Sciatic nerve (tissue), 2 donors: Measurements from ENCODE around the gene TGOLN2. TPM values are rescaled to one million over a fixed set of nuclear protein-coding genes. Genes with fewer than 3 reads are reported as not detected.
"Not testable (repeated sequence)": the region's sequence is repeated elsewhere in the genome, so short reads cannot be mapped to it uniquely, and the experiment has no call there.

Source experiments
- ATAC-seq: fragments of 200-7000 bp; cut with Tn5 transposase; one replicate; pipeline ENCODE4 v1.9.1; 2020; ENCODE audit warnings: mild to moderate bottlenecking, moderate library complexity
- DNase-seq: peaks from one replicate; pipeline ENCODE4 v3.0.0-alpha.2; 2020; ENCODE audit warnings: low spot score
- intact Hi-C: fragments of 100-400 bp; cut with DNase I; formaldehyde crosslinking; loops from one replicate; pipeline ENCODE4 v1.14.2; 2022
- total RNA-seq: library from RNA; stranded (reverse); fragmentation: NEBNext Ultra II Directional; extraction: Animal tissue kit (Norgen Biotek cat#: 25700); gene quantifications from one replicate; pipeline ENCODE4 v1.2.1, GENCODE V29; 2021
- donor health status: DM: no; HTN: no; CAD: no.
- donor health status: DM: no; HTN: no; CAD: no.

Gene TGOLN2
- total RNA-seq, 1 donor from 2014 or later, result 109 TPM

DNA sequence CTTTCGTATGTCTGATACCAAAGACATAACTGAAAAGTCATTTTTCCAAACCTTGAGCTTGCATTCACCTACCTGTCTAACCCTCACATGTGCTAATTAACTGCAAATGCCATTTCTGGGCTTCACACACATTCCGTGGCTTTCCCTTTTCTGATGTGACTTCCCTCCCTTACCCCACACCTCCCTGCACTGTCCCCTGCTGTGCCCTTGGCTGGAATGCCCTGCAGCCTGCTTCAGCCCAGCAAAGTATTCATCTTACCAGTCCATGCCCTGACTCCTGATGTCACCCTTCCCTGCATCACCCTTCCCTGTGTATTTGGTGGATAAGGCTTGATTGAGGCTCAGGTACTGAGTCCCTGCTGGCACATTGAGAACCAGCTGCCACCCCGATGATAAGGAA, 14.4 kb upstream of the TGOLN2 start:
- no peak for DNase-seq
- no peak for ATAC-seq
- intact Hi-C loops, result no loop called here

DNA sequence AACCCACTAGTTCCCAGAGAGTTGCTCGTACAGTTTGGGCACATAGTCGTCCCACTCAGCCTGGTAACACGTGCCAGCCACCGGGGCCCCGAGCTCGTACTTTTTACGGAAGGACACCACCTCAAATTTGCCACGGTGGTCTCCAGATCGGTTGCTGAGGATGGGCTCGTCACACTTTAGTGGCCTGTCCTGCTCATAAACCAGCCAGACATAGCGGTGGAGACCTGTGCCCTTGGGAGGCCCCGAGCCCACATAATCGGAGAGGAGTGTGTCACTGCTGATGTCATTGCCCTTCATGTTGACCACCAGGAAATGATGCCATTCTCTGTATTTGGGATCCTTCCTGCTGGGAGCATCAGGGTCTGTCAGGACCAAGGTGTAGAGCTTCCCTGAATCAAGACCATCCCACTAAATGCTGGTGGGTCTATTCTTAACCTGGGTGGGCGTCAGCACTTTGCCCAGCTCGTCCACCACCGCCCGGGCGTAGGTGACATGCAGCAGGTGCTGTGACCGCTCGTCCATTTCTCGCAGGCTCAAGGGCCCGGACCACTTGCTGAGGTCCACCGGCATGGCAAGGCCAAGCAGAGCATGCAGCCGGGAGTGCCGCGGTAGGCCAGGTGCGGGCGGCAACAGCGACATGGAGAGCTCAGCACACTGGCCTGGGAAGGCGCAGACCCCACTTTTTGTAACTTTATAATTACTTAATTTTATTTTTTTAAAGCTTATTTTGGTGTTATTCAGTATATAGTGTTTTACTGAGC, 13.7 kb upstream of the TGOLN2 start:
- ATAC-seq (no peak), DNase-seq (no peak)
- intact Hi-C loops, result no loop called here

DNA sequence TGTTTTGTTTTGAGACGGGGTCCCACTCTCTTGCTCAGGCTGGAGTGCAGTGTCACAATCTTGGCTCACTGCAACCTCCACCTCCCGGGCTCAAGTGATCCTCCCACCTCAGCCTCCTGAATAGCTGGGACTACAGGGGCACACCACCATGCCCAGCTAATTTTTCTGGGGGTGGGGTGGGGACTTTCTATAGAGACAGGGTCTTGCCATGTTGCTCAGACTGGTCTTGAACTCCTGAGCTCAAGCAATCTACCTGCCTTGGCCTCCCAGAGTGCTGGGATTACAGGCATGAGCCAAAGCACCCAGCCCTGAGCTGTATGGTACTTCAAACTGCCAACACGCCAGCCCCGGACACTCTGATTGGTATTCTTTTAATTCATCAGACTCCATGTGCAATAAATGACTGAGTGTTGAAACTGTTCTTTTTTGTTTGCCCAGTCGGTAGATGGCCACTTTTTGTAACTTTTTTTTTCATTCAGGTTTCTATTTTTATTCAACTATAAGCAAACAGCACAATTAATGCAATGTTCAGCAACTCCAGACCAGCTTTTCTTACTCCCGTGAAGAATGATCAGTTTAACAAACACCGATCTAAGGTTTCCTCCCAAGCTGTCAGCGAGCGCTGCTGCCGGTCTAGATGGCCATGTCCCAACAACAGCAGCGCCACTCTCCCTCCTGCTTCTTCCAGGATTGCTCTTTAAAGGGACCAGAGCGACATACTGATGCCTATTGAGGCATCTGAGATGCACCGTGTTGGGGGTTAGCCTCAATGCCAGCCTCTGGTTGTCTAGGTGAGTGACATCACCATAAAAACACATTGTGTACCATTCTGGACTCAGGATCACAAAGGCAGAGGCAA, 12.5 kb upstream of the TGOLN2 start:
- peak; percentile 48 for ATAC-seq
- no peak for DNase-seq
- intact Hi-C loops, result no loop called here

DNA sequence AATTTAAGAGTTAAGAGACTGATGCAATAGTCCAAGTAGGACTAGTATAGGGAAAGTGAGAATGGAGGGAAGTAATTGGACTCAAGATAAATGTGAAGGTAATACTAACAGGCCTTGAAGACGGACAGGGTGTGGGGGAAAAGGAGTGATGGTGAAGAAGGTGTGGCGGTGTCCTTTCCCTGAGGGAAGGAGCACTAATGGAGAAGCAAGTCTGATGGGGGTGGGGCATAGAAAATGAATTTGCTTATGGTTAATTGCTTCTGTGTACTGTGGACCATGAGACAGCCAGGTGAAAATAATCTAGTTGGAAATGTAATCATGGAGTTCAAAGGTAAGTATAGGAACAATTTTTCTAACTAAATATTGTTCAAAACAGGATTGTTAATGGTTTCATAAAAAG, 7.1 kb upstream of the TGOLN2 start:
- ATAC-seq, result no peak
- intact Hi-C loops, result no loop called here
- no peak for DNase-seq

DNA sequence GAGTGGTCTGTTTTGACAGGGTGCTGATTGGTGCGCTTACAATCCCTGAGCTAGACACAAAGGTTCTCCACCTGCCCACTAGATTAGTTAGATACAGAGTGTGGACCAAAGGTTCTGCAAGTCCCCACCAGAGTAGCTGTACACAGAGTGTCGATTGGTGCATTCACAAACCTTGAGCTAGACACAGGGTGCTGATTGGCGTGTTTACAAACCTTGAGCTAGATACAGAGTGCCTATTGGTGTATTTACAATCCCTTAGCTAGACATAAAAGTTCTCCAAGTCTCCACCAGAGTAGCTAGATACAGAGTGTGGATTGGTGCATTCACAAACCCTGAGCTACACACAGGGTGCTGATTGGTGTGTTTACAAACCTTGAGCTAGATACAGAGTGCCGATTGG, 6.1 kb upstream of the TGOLN2 start:
- DNase-seq, ATAC-seq, intact Hi-C loops: not testable (repeated sequence)

DNA sequence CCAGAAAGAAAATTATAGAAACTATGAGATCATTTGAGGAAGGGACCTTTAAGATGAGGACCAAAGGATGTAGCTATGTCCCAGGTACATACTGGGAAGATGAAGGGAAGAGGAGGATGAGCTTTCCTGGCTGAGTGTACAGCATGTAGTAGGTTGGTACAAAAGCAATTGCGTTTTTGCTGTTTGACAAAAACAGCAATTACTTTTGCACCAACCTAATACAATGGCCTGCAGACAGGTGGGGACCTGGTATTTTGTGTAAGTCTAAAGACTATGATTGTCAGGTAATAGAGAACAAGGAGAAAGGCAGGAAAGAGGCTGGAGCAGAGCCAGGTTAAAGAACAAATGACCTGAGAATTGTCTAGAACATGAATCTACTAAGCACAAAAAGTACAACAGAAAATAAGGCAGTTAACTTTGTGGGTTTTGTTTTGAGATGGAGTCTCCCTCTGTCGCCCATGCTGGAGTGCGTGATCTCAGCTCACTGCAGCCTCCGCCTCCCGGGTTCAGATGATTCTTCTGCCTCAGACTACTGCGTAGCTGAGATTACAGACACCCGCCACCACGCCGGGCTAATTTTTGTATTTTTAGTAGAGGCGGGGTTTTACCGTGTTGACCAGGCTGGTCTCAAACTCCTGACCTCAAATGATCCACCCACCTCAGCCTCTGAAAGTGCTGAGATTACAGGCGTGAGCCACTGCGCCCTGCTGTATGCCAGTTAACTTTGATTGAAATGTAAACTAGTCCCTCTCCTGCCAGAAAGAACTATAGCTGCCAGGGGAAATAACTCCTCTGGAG, 3.2 kb upstream of the TGOLN2 start:
- DNase-seq, result no peak
- ATAC-seq, result no peak
- intact Hi-C loops, result no loop called here

DNA sequence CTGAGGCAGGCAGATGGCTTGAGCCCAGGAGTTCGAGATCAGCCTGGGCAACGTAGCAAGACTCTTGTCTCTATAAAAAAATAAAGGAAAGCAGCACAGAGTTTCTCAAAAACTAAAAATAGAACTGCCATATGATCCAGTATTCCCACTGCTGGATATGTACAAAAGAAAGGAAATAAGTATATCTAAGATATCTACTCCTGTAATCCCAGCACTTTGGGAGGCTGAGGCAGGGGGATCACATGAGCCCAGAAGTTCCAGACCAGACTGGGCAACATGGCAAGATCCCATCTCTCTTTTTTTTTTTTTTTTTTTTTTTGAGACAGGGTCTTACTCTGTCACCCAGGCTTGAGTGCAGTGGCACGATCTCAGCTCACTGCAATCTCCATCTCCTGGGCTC, 1.9 kb upstream of the TGOLN2 start:
- ATAC-seq, DNase-seq, intact Hi-C loops: not testable (repeated sequence)

DNA sequence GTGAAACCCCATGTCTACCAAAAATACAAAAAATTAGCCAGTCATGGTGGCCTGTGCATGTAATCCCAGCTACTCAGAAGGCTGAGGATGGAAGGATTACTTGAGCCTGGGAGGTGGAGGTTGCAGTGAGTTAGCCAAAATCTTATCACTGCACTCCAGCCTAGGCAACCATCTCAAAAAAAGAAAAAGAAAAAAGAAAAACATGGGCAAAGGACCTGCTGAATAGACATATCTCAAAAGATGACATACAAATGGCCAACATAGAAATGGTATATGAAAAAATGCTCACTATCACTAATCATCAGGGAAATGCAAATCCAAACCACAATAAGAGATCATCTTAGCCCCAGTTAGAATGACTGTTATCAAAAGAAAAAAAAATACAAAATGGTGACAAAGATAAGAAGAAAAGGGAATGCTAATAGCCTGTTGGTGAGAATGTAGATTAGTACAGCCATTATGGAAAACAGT, 1.4 kb upstream of the TGOLN2 start:
- intact Hi-C loops, result no loop called here
- DNase-seq (no peak), ATAC-seq (no peak)

DNA sequence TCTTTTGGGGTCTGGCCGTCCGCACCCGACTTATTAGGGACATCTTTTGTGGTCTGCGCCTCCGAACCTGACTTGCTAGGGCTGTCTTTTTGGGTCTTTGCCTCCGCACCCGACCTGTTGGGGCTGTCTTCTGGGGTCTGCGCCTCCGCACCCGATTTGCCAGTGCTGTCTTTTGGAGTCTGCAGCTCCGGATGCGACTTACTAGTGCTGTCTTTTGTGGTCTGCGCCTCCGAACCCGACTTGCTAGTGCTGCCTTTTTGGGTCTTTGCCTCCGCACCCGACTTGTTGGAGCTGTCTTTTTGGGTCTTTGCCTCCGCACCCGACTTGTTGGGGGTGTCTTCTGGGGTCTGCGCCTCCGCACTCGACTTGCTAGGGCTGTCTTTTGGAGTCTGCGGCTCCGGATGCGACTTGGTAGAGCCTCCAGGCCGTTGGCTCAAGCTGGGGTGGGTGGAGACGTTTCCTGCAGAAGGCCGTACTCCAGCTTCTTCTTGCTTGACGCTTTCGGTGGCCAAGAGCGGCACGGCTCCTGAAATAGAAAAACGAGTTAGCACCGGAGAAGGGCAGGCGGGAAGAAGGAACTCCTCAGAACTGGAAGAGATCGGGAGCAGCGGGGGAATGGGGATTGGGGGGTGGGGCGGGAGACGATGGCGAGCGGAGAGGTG, 498 bp downstream of the TGOLN2 start:
- ATAC-seq (peak; percentile 51), DNase-seq (peak; percentile 75)
- intact Hi-C loops, result no loop called here

DNA sequence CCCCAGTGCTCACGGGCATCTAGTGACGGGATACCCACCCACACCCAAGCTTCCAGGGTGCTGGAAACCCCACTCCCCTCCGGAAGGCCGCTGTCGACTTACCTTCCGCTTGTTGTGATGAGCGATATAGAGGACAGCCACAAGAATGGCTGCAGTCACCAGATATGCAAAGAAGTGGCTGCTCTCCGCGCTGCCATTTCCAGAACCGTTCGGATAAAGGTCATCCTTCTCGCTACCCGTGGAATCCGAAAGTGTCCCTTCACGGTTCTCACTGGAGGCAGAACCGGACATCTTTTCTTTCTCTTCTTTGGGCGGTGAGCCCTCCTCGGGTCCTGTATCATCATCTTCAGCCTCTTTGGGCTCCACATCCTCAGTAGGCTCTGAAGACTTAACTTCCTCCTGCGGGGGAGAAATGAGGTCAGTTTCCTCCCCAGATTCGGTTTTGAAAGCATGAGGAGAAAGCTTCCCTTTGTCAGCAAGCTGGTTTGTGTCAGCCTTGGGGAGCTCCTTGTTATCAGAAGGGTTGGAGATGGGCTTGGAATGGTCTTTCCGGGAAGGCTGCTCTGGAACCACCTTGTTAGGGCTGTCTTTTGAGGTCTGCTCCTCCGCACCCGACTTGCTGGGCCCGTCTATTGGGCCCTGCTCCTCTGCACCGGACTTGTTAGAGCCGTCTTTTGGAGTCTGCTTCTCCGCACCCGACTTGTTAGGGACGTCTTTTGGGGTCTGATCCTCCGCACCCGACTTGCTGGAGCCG, 1.2 kb downstream of the TGOLN2 start:
- ATAC-seq, result no peak
- no peak for DNase-seq
- intact Hi-C loops, result no loop called here

DNA sequence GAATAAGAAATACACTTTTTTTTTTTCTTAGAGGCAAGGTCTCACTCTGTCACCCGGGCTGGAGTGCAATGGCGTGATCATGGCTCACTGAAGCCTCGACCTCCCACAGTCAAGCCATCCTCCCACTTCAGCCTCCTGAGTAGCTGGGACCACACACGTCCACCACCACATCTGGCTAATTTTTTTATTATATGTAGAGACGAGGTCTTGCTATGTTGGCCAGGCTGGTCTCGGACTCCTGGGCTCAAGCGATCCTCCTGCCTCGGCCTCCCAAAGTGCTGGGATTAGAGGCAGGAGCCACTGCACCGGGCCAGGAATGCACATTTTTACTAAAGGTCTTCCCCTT, 2.4 kb downstream of the TGOLN2 start:
- DNase-seq, result no peak
- intact Hi-C loops, result no loop called here
- no peak for ATAC-seq

DNA sequence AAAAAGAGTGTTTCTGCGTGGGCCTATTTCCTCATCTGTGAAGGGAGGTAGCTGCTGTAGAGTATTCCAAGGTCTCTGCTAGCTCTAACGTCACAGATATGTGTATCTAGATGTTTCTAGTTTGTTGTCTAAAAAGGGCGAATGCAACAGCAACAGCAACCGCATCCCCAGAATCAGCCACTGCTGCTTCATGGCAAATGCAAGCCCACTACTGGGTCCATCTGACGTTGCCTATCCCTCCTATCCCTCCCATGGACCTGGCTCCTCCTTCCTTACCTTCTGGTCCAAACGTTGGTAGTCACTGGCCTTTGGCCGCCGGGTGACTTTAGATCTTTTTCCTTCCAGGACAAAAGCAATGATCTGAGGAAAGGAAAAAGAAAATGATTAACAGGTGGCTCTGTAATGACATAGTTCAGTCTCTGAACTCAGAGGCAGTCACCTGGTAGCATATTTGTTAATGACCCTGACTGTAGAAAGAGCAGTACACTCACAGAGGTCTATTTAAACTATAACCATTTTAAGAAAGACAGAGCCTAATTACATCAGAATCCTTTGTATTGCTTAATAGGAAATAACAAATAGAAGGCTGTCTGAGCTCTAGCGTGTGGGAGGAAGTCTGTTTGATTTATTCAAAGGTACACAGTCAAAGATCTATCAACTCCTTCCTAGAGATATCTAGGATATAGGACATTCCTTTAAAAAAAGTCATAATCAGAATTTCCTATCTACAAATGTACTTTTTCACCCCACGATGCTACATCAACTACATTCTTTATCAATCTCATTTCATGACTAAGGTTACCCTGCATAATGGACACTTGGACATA, 2.9 kb downstream of the TGOLN2 start:
- intact Hi-C loops, result no loop called here
- DNase-seq (no peak), ATAC-seq (no peak)

DNA sequence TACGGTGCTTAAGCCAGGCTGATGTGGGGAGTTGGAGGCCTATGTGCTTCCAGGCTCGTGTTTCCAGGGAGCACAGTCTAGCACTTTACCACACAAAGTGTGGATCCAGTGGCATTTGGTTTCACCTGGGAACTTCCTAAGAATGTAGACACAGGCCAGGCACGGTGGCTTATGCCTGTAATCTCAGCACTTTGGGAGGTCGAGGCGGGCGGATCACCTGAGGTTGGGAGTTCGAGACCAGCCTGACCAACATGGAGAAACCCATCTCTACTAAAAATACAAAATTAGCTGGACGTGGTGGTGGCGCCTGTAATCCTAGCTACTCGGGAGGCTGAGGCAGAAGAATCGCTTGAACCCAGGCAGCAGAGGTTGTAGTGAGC, 3.8 kb downstream of the TGOLN2 start:
- ATAC-seq, DNase-seq, intact Hi-C loops: not testable (repeated sequence)

DNA sequence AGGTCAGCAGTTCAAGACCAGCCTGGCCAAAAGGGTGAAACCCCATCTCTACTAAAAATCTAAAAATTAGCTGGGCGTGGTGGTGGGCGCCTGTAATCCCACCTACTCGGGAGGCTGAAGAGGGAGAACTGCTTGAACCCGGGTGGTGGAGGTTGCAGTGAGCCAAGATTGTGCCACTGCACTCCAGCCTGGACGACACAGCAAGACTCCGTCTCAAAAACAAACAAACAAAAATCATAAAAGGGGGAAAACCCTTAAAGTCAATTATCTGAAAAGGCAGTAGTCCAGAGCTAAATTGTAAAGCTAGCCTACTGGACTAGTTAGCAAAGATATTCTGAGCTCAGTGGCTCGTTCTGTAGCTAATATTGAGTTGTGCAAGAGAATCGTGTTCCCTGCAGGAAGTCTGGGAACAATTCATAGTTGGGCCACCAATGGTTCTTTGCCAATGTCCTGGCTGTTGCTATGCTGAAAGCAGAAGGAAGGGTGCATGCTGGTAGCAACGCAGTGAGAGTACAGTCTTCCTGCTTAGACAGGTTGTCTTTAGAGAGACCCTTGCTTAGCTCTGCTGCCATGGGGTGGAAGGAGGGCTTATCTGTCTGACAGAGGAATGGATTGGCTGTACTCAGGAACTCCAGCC, 4.3 kb downstream of the TGOLN2 start:
- ATAC-seq (no peak), DNase-seq (no peak)
- intact Hi-C loops, result no loop called here

DNA sequence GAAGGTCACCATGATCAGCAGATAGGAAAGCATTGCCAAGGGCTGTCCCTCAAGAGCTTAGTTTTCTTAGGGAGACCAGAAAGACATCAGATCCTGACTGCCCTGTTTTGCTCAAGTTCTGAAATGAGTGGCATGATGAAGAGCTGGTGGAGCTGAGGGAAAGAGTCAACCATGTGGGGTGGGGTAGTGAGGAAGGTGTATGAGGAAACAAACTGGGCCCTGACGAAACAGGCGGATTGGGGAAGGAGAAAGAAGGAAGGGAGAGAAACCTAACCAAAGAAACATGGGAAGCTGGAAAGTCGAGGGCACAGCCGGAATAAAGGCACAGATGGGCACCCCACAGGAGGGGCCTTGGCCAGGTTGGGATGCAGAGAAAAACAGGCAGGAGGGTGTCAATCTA, 8.0 kb downstream of the TGOLN2 start:
- no peak for ATAC-seq
- DNase-seq, result no peak

DNA sequence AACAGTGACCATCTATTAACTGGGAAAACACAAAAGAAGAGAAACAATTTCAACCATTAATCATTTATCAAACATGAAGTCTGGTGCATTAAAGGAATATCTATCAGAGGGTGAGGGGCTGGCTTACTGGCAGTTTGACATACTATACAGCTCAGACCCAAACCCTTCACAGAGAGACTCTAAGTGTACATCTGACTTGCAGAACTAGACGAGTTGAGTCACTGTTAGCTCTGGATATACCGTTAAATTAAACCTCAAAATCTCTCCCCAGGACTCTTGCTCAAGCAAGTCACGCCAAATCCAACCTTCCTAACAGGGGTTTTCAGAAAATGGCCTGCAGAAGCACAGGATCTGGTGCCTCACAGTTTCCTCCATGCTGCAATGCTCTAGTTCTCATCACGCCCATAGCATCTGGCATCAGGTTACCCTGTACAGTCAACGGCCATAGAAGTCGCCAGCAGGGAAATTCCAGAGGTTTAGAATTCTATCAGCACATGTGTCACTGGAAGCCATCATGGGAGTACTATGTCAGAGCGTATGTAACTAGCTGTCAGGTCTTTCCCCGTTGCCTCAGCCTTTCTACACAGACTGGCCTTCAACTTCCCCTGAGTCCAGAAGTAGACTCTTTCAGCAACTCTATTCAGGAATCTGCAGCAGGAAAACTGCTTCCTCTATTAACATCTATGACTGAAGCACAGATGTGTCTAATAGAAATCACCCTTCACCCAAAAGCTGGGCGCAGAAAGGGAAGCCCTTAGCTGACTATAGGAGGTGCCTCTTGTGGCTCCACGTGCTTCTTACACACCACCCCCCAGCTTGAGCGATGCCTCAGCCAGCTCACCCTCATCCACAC, 9.3 kb downstream of the TGOLN2 start:
- DNase-seq (no peak), ATAC-seq (peak; percentile 39)
- intact Hi-C loops, result no loop called here

More for the DNA sequence above, 8.0 kb downstream of the TGOLN2 start:
- intact Hi-C loops, result no loop called here
